Right lobe of liver (tissue), 6 donors: ENCODE data around the gene TSPAN1. TPM values are rescaled to one million over a fixed set of nuclear protein-coding genes. Genes with fewer than 3 reads are reported as not detected.

Source experiments
- ATAC-seq, 4 donors: fragments of 200-7000 bp; cut with Tn5 transposase; one replicate each; pipeline ENCODE4 v1.9.1; 2020; ENCODE audit warnings: mild to moderate bottlenecking in 4 of 4, moderate library complexity in 4 of 4
- DNase-seq, 3 donors: peaks; one replicate each; pipeline ENCODE4 v3.0.0-alpha.2; 2020
- H3K27ac ChIP-seq, 3 donors: fragments of 200-600 bp; one replicate each; pipeline ENCODE4 v1.8.0; 2022
- H3K27me3 ChIP-seq, 2 donors: fragments of 200-600 bp; one replicate each; pipeline ENCODE4 v1.8.0; 2022
- H3K36me3 ChIP-seq, 4 donors: fragments of 200-600 bp; sonication (generic) in 1 of 4; one replicate each; pipeline versions ENCODE4 v1.5.1 to v1.8.0; 2017 to 2022; ENCODE audit warnings: control low read depth in 1 of 4
- H3K4me1 ChIP-seq, 4 donors: fragments of 200-600 bp; sonication (generic) in 1 of 4; one replicate each; pipeline versions ENCODE4 v1.5.1 to v1.8.0; 2017 to 2022; ENCODE audit warnings: control low read depth in 1 of 4
- H3K4me3 ChIP-seq, 3 donors: fragments of 200-600 bp; one replicate each; pipeline ENCODE4 v1.8.0; 2022
- H3K9me3 ChIP-seq, 4 donors: fragments of 200-600 bp; sonication (generic) in 1 of 4; one replicate each; pipeline versions ENCODE4 v1.5.1 to v1.8.0; 2017 to 2022; ENCODE audit warnings: control low read depth in 1 of 4
- POLR2A ChIP-seq: fragments of 450-650 bp; IDR thresholded peaks from one replicate; pipeline ENCODE4 v1.6.1; 2017; ENCODE audit warnings: antibody characterized with exemption, mild to moderate bottlenecking
- WGBS: methylation state at CpG from one replicate; pipeline ENCODE4 v1.1.6; 2018; ENCODE audit warnings: low coverage, low lambda C conversion rate; ENCODE audit not compliant: insufficient coverage; ENCODE audit errors: missing lambda C conversion rate; 5-methylcytosine and 5-hydroxymethylcytosine counted together
- intact Hi-C, 2 donors: fragments of 100-400 bp; cut with DNase I; formaldehyde crosslinking; loops; one replicate each; pipeline versions ENCODE4 v1.11.2 to v1.14.1; 2022
- total RNA-seq, 6 experiments: library from RNA; depleted of rRNA in 2 of 6; stranded (reverse); fragments of >200 nt in 2 of 6; fragmentation: NEBNext Ultra II Directional in 3 of 6; extraction: Animal tissue kit (Norgen Biotek cat#: 25700) in 3 of 6; gene quantifications; one replicate each; pipeline versions ENCODE4 v1.1.0 to v1.2.4, GENCODE V29; 2016 to 2023
- TF ChIP-seq, protein P1 (sequence below), 4 donors: fragments of 200-600 bp in 3 of 4; fragments of 450-650 bp in 1 of 4; IDR thresholded peaks; one replicate each; pipeline versions ENCODE4 v1.5.1 to v1.8.0; 2016 to 2022; ENCODE audit warnings: antibody characterized with exemption in 4 of 4, mild to moderate bottlenecking in 2 of 4
- donor health status: DM: no; HTN: yes; CAD: no.
- donor health status: DM: no; HTN: no; CAD: no.
- donor health status: DM: no; HTN: no; CAD: no.
- donor health status: DM: no; HTN: yes; CAD: no.
- donor health status: DM: no; HTN: yes; CAD: no.

The TSPAN1 gene
- total RNA-seq, 6 experiments from 2014 or later: 2.6 to 6.3 (median 3.6) TPM

DNA sequence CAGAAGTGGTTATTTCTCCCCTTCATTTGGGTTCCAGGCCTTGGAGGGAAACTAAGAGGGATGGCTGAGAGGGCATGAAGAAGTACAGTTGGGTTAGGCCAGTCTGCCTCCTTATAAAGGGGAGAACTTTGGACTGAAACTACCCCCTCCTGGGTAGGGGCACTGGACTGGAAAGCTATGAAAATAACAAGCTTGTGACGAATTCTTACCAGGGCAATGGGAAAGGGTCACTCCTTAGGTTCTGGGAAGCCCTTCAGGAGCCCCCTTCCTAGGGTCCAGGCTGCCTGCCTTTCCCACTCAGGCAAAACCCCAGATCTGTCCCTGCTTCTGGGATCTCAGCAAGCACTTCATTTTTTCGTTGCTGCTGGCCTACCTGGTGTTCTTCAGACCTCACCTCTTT is 11.2 kb downstream of the TSPAN1 start:
- Histone ChIP-seq H3K9me3 (no peaks in the 10 kb centered on the region), H3K4me1 (peaks cover 0 to 32% (median 5%) of the 10 kb centered on the region in 4 donors), H3K36me3 (peaks cover 0 to 4% (median 0%) of the 10 kb centered on the region in 4 donors), H3K27ac (no peak overlapping the region), H3K27me3 (no peaks in the 10 kb centered on the region), H3K4me3 (no peak overlapping the region)
- DNase-seq: no peak
- 100% methylated on average over 1 of the region's 2 CpGs for WGBS
- TF ChIP-seq, protein P1, sequence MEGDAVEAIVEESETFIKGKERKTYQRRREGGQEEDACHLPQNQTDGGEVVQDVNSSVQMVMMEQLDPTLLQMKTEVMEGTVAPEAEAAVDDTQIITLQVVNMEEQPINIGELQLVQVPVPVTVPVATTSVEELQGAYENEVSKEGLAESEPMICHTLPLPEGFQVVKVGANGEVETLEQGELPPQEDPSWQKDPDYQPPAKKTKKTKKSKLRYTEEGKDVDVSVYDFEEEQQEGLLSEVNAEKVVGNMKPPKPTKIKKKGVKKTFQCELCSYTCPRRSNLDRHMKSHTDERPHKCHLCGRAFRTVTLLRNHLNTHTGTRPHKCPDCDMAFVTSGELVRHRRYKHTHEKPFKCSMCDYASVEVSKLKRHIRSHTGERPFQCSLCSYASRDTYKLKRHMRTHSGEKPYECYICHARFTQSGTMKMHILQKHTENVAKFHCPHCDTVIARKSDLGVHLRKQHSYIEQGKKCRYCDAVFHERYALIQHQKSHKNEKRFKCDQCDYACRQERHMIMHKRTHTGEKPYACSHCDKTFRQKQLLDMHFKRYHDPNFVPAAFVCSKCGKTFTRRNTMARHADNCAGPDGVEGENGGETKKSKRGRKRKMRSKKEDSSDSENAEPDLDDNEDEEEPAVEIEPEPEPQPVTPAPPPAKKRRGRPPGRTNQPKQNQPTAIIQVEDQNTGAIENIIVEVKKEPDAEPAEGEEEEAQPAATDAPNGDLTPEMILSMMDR (IDR thresholded peaks at IDR 0.05): no peak
- no peak for TF ChIP-seq POLR2A
- intact Hi-C loops: no loop called here
- no peak for ATAC-seq

DNA sequence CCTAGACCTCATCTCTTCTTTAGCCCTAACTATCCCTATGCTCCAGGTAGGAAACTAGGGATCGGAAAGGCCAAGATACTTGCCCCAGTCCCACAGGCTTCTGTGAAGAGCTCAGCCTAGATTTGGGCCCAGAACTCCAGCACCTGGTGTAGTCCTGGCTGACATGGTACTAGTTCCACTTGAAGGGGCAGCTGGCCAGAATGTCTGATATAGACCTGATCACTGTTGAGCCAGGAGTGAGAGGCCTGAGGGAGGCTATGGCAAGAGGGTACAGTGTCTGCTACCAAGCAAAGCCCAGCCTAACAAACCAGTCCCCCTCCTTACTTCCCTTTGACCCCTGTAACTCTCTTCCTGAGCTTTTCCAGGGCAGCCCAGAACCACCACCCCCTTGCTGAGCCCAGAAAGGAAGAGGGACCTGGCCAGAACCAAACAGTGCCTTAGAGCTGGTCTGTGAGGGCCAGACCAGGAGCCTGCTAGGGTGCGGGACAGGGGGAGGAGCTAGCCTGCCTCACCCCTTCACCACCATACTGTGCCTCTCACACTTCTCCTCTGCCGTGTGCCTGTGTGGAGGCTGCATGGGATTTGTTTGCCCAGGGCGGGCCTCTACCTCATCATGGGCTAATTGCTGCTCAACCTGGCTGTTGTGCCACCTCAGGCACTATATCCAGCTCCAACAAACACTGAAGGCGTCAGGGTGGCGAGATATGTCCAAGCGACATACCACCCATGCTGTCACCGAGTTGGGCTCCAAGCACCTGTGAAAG is 12.4 kb downstream of the TSPAN1 start:
- WGBS: no CpG with 5 or more reads among the region's 8 CpGs
- ATAC-seq (no peak), DNase-seq (no peak)
- Histone ChIP-seq H3K27ac (no peak overlapping the region), H3K4me3 (no peak overlapping the region), H3K27me3 (no peaks in the 10 kb centered on the region), H3K36me3 (peaks cover 0 to 10% (median 3%) of the 10 kb centered on the region in 4 donors), H3K9me3 (no peaks in the 10 kb centered on the region), H3K4me1 (peaks cover 0 to 30% (median 5%) of the 10 kb centered on the region in 4 donors)
- TF ChIP-seq, protein P1 (IDR thresholded peaks at IDR 0.05): no peak
- no peak for TF ChIP-seq POLR2A
- intact Hi-C loops: no loop called here

DNA sequence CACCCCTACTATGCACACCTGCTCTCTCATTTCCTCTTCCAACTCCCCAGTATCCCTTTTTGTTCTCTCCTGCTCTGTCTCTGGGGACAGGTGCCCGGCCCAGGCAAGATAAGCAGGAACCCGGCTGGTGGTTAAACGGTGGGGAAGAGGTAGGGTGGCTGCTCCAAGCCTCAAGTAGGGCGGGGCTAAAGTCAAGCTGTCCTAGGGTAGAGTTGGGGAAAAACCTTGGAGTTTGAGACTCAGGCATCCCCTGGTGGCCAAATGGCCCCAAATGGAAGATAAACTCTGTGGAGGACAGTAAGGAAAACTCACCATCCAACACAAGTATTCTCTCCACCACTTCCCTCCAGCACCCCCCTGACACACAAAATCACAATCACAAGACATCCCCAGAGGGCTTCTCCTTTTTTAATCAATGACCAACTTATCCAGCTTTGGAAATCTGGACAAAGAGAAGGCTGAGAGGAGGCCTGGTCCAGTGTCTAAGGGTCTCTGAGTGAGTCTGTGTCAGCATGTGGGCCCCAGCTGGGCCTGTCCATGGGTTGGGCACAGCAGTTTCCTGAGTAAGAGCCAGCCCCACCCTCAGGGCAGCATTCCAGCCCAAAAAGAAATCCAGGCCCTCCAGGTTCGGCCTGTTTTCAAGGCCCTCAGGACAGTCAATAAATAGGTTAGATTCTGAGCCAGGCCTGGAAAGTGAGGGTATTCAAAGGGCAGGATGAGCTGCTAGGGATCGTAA is 13.6 kb downstream of the TSPAN1 start:
- no peaks in the 10 kb centered on the region for H3K9me3 ChIP-seq
- H3K4me3 ChIP-seq: no peak overlapping the region
- TF ChIP-seq POLR2A: no peak
- TF ChIP-seq, protein P1 (IDR thresholded peaks at IDR 0.05): peak in 1 of 4 donors; percentile 5
- ATAC-seq: peak; percentile 45 to 85 (median 67)
- H3K4me1 ChIP-seq: peaks cover 0 to 20% (median 4%) of the 10 kb centered on the region in 4 donors
- peak overlapping the region in 1 of 3 donors; percentile 54 for H3K27ac ChIP-seq
- WGBS: 69% methylated on average over 5 of the region's 6 CpGs
- DNase-seq: peak; percentile 43 to 83 (median 71)
- H3K36me3 ChIP-seq: peaks cover 0 to 20% (median 6%) of the 10 kb centered on the region in 4 donors
- no peaks in the 10 kb centered on the region for H3K27me3 ChIP-seq
- intact Hi-C loops: no loop called here

DNA sequence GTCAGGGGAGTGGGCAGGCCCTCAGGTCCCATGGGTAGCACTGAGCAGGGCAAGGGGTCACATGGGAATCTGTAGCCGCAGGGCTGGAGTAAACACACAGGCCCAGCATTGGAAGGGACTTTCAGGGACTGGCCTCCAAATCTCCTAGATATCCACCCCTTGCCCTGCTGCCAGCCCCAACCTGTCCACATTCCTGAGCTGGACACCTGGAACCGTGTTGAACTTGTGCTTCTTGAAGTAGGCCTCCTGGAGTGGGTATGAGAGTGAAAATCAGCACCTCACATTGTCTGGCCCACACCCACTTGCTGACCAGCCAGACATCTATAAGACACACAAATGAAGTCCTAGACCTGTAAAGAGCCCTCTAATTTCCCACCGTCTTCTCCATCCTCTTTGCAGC is 15.7 kb downstream of the TSPAN1 start:
- H3K27ac ChIP-seq: no peak overlapping the region

More for the DNA sequence above, 15.7 kb downstream of the TSPAN1 start:
- intact Hi-C loops: no loop called here
- no peak for DNase-seq
- Histone ChIP-seq H3K4me3 (no peak overlapping the region), H3K4me1 (peaks cover 0 to 13% (median 0%) of the 10 kb centered on the region in 4 donors), H3K27me3 (no peaks in the 10 kb centered on the region), H3K36me3 (peaks cover 0 to 27% (median 6%) of the 10 kb centered on the region in 4 donors), H3K9me3 (no peaks in the 10 kb centered on the region)
- no peak for TF ChIP-seq POLR2A
- TF ChIP-seq, protein P1 (IDR thresholded peaks at IDR 0.05): no peak
- 87% methylated on average over 2 of the region's 3 CpGs for WGBS
- no peak for ATAC-seq
